Head of caudate nucleus (tissue), 42 donors: Measurements from ENCODE around the gene FMO5.
"Not testable (repeated sequence)": the region's sequence is repeated elsewhere in the genome, so short reads cannot be mapped to it uniquely, and the experiment has no call there.

Source experiments
- DNase-seq, 42 donors: peaks; one replicate each; pipeline versions ENCODE4 v3.0.0 to v3.0.0-alpha.2; 2020 to 2021; ENCODE audit warnings: mixed read lengths in 7 of 42
- intact Hi-C: fragments of 100-400 bp; cut with DNase I; formaldehyde crosslinking; loops from one replicate; pipeline ENCODE4 v1.15.0; 2022

FMO5 gene

GRCh38 chr1:147211577-147211976 lies 13.6 kb downstream of the FMO5 start:
- no peak for DNase-seq
- intact Hi-C loops: no loop called here

- DNase-seq: no peak
- intact Hi-C loops: no loop called here
Measured at GRCh38 chr1:147210987-147211386, 14.2 kb downstream of the FMO5 start.

- DNase-seq: no peak
- intact Hi-C loops: no loop called here
Measured at GRCh38 chr1:147209825-147210821, 15.0 kb downstream of the FMO5 start.

- intact Hi-C loops: no loop called here
- DNase-seq: no peak
Measured at GRCh38 chr1:147208619-147209018, 16.5 kb downstream of the FMO5 start.

- DNase-seq: no peak
- intact Hi-C loops: no loop called here
Measured at GRCh38 chr1:147207192-147207591, 17.9 kb downstream of the FMO5 start.

- intact Hi-C loops: no loop called here
- no peak for DNase-seq
Measured at GRCh38 chr1:147204080-147204479, 21.1 kb downstream of the FMO5 start.

GRCh38 chr1:147202576-147202975 lies 22.6 kb downstream of the FMO5 start:
- DNase-seq: no peak
- intact Hi-C loops: no loop called here

- intact Hi-C loops: no loop called here
- DNase-seq: no peak
Measured at GRCh38 chr1:147201786-147202185, 23.4 kb downstream of the FMO5 start.

GRCh38 chr1:147201276-147201675 lies 23.9 kb downstream of the FMO5 start:
- DNase-seq: no peak
- intact Hi-C loops: no loop called here

- intact Hi-C loops: not testable (repeated sequence)
Measured at GRCh38 chr1:147197324-147197723, 27.8 kb downstream of the FMO5 start.

GRCh38 chr1:147189514-147189913 lies 35.6 kb downstream of the FMO5 start:
- peak in 1 of 42 donors; percentile 10 for DNase-seq
- intact Hi-C loops: no loop called here

More at GRCh38 chr1:147197324-147197723, 27.8 kb downstream of the FMO5 start:
- DNase-seq: not testable (repeated sequence)

- intact Hi-C loops: no loop called here
- no peak for DNase-seq
Measured at GRCh38 chr1:147185432-147185831, 39.7 kb downstream of the FMO5 start.

- intact Hi-C loops: no loop called here
- DNase-seq: no peak
Measured at GRCh38 chr1:147177611-147178380, 47.3 kb downstream of the FMO5 start.

- intact Hi-C loops: loop anchor here (1.0 kb wide), 1 partner anchor 70 kb away; the partner anchor contains the start of gene CHD1L
Measured at GRCh38 chr1:147172168-147173016, 52.7 kb downstream of the FMO5 start, which contains the start of gene PRKAB2. Gene PRKAB2, minus strand, starts transcription at chr1:147172470. Its CDS starts 326 bp downstream, at chr1:147172144.

GRCh38 chr1:147171399-147172167 lies 53.6 kb downstream of the FMO5 start:
- peak in 8 of 42 donors; percentile 1 to 35 (median 12) for DNase-seq
- intact Hi-C loops: loop anchor here (1.0 kb wide), 1 partner anchor 71 kb away; the partner anchor contains the start of gene CHD1L

More at GRCh38 chr1:147172168-147173016, 52.7 kb downstream of the FMO5 start, which contains the start of gene PRKAB2:
- peak; percentile 89 to 98 (median 96) for DNase-seq

GRCh38 chr1:147169840-147170674 lies 55.1 kb downstream of the FMO5 start:
- intact Hi-C loops: no loop called here
- no peak for DNase-seq

GRCh38 chr1:147169171-147169570 lies 56.0 kb downstream of the FMO5 start:
- intact Hi-C loops: no loop called here

More at GRCh38 chr1:147169171-147169570, 56.0 kb downstream of the FMO5 start:
- DNase-seq: no peak
